HG02840 (cell line): ENCODE measurements around the gene LENG8.

ENCODE experiments used
- ATAC-seq: cut with Tn5 transposase; IDR thresholded peaks from one replicate; pipeline ENCODE4 v1.9.1; 2021; ENCODE audit warnings: mild to moderate bottlenecking, moderate library complexity, moderate number of reproducible peaks; ENCODE audit not compliant: unreplicated experiment, low FRiP score

The LENG8 gene

DNA sequence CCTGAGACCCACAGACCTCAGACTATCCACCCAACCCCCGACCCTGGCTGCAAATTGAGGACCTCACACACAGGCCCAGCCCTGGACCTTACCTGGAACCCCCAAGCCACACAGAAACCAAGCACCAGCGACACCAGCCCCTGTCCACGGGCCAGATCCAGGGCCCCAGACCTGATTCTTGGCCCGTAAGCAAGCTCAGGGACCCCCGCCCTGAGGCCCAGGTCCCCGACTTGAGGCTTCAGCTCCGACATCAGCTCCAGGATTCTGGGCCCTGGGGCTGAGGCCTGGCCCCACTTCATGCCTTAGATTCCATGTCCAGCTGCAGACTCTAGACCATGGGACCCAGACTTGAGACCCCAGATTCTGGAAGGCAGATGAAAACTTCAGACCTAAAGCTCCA is 27.5 kb upstream of the LENG8 start:
- ATAC-seq: no peak

DNA sequence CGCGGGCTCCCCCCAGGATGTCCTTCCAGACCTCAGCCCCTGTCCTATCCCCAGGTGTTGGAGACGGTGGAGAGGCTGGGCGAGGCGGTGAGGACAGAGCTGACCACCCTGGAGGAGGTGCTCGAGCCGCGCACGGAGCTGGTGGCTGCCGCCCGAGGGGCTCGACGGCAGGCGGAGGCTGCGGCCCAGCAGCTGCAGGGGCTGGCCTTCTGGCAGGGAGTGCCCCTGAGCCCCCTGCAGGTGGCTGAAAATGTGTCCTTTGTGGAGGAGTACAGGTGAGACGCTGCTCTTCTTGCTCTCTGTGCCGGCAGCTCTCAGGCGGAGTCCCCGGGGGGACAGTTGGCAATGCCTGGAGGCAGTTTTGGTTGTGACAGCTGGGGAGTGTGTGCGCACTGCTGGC is 26.9 kb upstream of the LENG8 start:
- ATAC-seq: no peak

DNA sequence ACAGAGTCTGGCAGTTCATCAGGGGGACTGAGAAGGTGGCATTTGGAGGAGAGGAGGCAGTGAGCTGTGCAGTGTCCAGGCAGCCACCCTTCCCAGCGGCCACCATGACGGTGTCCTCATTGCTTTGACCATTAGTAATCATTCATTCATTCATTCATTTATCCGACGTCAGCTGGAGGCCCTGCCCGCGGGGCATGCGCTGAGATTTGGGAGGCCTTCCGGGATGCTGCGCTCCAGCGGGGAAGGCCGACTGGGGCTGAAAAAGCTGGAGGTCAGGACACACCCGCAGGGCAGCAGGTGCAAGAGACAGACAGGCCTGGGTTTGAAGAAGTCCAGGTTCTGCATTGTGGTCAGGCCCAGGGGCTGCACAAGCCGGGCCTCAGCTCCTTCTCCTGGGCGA is 24.8 kb upstream of the LENG8 start:
- no peak for ATAC-seq

DNA sequence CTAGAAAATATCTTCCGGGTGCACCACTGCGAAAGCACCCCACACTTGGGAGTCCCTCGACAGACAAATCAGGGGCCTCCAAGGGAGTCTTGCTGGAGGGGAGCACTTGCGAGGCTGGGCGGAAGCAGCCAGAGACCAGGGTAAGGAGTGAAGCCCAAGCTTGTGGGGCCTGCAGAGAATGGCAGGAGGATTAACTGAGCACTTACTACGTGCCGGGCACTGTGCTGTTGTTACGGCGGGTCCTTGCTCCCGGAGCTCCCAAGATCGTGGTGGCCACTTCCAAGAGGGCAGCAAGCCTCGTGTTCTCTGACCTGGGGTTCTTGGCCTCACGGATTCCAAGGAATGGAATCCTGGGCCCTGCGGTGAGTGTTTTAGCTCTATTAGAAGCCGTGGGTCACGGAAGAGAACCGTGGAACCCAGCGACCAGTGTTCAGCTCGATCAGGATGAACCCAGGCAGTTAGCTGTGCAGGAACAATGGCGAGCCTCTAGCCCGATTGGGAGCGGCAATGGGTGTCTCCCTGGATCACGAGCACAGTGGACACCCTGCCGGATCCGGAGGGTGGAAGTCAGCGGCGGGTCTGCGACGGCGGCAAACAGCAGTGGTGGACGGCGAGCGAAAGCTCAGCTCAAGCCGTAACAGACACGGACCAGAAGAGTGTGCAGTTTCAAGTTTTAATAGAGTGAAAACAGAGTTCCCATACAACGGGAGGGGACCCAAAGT is 24.2 kb upstream of the LENG8 start:
- ATAC-seq: no peak

DNA sequence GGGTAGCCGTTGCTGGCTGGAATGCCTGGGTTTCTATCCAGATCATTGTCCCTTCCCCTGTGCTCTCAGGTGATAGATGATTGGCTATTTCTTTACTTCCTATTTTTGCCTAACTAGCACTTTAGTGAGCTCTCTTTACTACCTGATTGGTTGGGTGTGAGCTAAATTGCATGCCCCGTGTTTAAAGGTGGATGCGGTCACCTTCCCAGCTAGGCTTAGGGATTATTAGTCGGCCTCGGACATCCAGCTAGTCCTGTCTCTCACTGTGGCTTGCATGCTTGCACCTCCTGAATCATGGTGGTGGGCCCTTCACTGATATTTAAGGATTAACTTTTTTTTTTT is 23.6 kb upstream of the LENG8 start:
- ATAC-seq: no peak

DNA sequence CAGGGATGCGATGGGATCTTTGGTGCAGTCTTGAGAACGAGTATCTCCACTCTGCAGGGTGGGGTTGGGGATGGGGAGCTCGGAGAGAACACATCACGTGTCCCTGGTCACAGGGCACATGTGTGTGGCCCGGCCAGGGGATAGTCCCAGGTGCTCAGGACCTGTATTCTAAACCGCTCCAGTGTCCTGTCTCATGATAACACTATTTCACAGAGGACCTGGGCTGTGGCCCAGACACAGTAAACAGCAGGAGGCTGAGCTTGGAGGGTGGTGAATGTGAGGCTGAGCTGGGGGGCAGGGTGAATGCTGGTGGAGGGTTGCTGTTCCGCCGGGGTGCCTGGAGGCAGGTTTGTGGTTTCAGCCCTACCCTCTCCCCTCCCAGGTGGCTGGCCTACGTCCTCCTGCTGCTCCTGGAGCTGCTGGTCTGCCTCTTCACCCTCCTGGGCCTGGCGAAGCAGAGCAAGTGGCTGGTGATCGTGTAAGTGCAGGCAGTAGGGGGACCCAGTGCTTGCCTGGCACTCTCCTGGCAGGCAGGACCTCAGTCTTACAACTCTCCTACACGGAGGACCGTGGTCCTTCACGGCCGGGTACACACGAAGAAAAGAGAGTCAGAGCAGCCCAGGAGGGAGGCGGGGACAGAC is 22.6 kb upstream of the LENG8 start:
- ATAC-seq: no peak

DNA sequence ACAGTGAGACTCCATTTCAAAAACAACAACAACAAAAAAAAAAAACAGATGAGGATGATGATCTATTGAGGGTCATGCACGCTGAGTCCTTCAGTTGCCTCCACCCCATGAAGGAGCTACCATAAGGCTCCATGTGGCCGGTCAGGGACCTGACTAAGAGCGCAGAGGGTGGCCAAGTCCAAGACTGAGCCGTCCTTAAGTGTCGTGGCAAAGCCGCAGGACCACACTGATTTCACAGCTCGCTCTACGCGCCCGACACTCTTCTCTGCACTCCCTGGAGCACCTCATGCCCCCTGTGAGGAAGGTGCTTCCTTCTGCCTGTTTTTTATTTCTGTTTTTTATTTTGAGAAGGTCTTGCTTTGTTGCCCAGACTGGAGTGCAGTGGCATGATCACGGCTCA is 21.4 kb upstream of the LENG8 start:
- no peak for ATAC-seq

DNA sequence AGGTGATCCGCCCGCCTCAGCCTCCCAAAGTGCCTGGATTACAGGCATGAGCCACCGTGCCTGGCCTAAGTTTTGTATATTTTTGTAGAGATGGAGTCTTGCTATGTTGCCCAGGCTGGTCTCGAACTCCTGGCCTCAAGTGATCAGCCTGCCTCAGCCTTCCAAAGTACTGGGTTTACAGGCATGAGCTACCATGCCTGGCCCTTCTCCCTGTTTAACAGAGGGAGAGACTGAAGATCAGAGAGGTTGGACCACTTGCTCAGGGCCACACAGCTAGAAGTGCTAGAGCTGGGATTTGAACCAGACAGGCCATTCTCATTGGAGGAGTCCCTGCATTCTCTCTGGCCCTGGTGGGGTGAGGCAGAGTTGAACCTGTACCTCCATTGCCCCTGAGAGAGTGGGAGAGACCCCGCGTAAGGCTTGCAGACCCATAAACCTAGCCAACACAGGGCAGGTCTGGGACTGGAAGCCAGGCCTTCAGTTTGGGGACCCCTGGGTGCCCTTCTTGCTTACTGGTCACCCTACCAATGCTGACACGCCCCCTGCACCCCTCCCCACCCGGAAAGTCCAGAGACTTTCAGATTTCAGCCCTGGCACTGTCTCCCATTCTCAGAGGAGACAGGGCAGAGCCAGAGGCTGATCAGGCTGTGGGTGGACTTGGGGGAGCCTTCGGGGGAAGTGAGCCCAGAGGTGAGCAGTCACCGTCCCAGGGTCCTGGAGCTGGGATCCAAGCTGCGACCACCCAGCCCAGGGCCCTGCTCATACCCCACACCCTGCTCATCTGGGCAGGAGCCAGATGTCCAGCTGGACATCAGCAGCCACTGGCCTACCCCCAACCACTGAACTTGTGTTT is 20.4 kb upstream of the LENG8 start:
- no peak for ATAC-seq

DNA sequence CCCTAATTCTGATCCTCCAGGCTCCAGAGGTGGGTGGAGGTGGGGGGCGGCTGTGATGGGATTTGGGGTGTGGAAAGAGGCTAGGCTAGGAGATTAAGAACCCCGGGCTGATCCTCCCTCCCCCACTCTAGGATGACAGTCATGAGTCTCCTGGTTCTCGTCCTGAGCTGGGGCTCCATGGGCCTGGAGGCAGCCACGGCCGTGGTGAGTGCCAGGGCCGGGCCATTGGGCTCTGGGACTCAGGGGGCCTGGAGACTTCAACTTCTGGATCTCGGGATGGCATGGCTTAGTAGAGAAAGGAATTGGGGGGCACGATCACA is 19.9 kb upstream of the LENG8 start:
- no peak for ATAC-seq

DNA sequence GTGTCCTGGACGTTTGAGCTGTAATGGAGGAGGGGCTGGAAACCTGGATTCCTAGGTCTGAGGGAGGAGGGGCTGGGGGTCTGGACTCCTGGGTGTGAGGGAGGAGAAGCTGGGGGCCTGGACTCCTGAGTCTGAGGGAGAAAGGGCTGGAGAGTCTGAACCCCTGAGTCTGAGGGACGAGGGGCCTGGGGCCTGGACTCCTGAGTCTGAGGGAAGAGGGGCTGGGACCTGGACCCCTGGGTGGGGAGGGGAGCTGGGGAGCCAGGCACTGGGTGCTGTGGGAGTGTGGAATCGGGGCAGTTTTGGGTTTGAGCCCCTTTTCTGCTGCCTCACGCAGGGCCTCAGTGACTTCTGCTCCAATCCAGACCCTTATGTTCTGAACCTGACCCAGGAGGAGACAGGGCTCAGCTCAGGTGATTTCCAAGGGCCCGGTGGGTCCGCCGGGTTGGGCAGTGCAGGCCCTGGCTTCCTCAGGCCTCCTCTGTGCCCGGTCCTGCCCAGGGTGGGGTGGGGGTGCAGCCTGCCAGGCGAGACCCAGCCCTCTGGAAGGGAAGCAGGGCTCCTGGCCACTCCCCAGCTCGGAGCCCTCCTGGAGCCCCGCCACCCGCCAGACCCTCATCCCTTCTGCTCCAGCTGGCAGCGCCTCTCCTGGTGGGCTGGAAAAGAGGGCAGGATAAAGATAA is 19.3 kb upstream of the LENG8 start:
- ATAC-seq: no peak

DNA sequence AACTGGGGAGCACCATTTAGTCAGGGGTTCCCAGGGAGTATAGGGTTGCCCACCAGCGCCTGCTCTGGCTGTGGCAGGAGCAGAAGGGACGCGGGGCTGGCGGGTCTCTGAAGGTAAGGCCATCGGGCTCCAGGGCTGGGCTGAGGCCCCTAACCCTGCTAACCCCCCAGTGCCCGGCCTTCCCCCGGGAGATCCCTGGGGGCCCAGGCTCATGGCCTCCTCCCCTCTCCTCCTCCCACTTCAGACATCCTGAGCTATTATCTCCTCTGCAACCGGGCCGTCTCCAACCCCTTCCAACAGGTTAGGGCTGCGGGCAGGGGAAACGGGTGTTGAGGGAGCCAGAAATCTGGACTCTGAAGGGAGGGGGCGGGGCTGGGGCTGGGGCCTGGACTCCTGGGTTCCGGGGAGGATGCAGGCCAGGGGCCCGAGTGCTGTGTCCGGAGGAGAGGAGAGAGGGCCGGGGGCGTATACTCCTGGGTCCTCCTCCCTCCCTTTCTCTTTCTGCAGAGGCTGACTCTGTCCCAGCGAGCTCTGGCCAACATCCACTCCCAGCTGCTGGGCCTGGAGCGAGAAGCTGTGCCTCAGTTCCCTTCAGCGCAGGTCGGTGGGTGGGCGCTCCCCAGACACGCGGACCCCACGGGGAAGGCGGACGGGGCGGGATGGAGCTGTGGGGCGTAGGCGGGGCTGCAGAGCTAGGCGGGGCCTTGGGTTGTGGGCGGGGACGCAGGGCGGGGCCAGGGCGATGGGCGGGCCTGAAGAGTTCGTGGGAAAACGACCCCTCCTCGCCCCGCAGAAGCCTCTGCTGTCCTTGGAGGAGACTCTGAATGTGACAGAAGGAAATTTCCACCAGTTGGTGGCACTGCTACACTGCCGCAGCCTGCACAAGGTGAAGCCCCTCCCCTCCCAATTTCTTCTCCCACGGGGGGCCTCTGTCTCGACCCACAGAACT is 18.4 kb upstream of the LENG8 start:
- ATAC-seq: no peak

DNA sequence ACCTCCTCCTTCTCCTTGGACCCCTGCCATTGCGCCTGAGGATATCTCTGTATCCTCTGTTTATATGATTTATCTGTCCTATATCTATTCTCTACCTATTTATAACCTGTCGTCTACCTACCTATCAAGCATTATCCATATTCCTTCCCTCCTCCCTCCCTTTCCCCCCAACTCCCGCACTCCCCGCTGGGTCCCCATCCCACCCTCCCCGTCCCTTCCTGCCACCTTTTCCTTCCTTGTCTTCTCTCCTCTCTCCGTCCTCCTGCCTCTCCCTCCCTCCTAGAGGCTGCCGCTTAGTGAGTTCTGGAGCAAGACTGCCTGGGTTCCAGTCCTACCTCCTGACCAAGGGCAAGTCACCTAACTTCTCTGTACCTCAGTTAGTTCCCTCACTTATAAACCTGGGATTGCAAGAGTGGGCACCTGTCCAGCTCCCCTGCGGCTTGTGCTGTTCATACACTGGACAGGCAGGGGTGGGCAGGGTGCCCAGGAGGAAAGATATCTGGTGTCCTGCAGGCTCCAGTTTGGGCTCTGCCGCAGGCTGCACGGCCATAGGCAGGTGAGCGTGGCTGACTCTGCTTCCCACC is 17.7 kb upstream of the LENG8 start:
- ATAC-seq: no peak

DNA sequence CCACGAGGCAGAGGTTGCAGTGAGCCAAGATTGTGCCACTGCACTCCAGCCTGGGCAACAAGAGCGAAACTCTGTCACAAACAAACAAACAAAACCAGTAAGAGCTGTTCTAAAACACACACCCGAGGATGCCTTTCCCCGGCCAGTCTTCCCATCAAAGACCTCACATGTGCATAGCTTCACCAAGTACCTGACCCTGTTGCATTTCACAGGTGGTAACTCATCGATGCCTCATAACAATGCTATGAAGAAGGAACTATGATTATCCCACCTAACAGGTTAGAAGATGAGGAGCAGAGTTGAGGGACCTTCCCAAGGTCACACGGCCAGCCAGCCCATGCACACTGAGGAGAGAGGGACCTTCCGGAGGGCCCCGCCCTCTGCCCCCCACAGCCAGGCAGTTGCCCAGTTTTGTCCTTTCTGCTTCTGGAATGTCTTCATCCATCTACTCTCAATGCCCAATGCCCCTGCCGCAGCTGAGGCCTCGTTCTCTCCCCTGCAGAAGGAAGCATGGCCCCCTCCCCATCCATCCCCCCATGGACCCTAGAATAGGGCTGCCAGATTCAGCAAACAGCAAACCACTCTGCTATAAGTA is 16.8 kb upstream of the LENG8 start:
- no peak for ATAC-seq

DNA sequence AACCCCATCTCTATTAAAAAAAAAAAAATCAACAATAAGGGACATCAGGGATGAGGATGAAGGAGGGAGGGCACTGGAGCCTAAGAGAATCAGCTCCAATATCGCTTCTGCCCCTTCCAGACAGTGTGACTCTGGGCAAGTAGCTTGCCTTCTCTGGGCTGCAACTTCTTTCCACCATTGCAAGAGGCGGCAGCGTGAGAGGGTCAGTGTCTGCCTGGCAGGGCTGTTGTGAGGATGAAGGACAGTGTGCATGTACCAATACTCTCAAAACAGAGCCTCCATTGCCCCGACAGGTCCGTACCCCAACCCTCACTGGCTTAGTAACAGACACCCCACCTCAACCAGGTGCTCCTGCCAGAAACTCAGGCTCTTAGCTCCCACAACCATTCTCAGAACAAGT is 15.3 kb upstream of the LENG8 start:
- no peak for ATAC-seq

DNA sequence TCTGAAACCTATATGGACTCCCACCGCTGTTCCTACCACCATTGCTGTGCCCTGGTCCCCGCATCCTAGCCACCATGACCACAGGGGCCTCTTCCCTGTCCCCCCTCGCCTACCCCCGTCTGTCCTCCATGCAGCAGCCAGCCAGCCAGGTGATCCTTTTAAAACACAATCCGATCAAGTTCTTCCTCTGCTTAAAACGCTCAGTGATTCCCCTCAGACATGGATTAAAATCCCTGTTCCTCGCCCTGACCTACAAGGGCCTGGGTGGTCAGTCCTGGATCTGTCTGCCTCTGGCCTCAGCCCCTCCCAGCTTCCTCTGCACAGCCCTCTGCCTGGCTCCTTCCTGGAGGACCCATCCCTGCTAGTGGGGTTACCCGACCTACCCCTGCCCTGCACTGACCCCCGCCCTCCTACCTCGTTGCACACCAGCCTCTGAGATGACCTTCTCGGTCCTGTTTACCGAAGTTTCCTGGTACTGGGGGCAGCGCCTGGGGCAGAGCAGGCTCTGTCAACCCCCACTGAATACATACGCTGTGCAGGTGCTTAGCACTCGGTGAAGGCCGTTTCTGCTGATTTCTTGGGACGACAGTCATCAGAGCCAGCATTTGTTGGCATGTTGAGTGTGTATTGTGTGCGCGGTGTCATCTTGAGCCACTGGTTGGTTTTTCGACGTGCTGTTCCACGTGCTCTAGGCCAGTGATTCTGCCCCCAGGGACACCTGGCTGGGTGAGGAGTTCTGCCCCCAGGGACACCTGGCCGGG is 14.7 kb upstream of the LENG8 start:
- ATAC-seq: no peak

DNA sequence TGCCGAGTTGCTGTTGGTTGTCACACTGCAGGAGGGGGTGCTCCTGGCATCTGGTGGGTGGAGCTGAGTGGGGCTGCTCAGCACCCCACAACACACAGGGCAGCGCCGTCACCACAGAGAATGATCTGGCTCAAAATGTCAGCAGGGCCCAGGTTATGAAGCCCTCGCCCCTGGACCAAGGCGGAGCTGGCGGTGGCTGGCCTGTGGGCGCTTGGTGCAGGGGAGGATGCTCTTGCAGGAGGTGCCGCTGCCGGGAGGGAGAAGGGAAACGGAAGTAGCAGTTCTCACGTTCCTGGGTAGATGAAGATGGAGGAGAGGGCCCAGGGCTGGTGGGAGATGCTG is 14.2 kb upstream of the LENG8 start:
- ATAC-seq: no peak

DNA sequence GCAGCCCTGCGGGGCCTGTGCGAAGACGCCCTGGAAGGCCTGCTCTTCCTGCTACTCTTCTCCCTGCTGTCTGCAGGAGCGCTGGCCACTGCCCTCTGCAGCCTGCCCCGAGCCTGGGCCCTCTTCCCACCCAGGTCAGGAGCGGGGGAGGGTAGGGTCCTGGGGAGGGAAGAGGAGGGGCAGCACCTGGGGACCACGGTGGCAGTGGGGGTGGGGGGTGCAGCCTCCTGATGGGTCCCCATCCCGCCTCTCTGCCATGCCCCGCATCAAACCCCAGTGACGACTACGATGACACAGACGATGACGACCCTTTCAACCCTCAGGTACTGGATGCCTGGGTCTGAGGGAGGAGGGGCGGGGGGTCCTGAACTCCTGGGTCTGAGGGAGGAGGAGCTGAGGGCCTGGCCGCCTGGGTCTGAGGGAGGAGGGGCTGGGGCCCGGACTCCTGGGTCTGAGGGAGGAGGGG is 13.4 kb upstream of the LENG8 start:
- no peak for ATAC-seq

DNA sequence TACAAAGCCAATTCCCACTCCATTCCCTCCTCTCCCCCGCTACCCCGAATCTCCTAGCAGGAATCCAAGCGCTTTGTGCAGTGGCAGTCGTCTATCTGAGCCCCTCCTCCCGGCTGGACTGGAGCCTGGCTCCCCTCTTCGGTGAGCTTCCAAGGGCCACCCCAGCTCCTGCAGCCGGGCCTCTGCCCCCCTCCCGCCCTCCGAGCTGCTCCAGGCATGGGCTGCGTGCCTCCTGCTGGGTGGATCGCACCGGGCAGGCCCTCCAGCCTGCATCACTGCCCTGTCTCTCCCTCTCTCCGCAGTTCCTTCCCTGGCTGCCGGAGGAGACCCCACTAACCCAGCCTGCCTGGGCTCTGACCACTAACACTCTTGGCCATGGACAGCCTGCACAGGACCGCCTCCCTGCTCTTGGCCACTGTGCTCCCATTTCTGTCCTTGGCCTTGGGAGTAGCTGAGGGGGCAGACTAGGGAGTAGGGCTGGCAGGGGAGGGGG is 12.9 kb upstream of the LENG8 start:
- no peak for ATAC-seq
